ENCODE measurements around the gene CEP170.

CEP170 gene

GRCh38 chr1:243269461-243269801 is 14.3 kb upstream of the CEP170 start:
- H3K4me2 ChIP-seq (ENCODE audit: low read length), result no peak overlapping the region
- TF ChIP-seq CTCF (IDR thresholded peaks at IDR 0.05), result no peak
- no peaks in the 10 kb centered on the region for H3K27me3 ChIP-seq (ENCODE audit: control insufficient read depth, insufficient read depth, low read length)
- no peak overlapping the region for H3K9ac ChIP-seq
- H3K4me3 ChIP-seq (ENCODE audit: low read depth, low read length), result no peak overlapping the region
- no peaks in the 10 kb centered on the region for H3K9me3 ChIP-seq (ENCODE audit: control insufficient read depth, low read length)
- no peaks in the 10 kb centered on the region for H3K4me1 ChIP-seq
- H3K27ac ChIP-seq, result no peak overlapping the region
- H3K36me3 ChIP-seq (ENCODE audit: control insufficient read depth, insufficient read depth, low read length), result no peaks in the 10 kb centered on the region
- no peak overlapping the region for H2AFZ ChIP-seq
- H3K79me2 ChIP-seq, result no peaks in the 10 kb centered on the region

- H3K36me3 ChIP-seq (ENCODE audit: control insufficient read depth, insufficient read depth, low read length), result no peaks in the 10 kb centered on the region
- H3K4me1 ChIP-seq, result no peaks in the 10 kb centered on the region
- no peak for TF ChIP-seq CTCF (IDR thresholded peaks at IDR 0.05)
- no peak overlapping the region for H3K9ac ChIP-seq
- no peak overlapping the region for H2AFZ ChIP-seq
- peaks cover 1% of the 10 kb centered on the region for H3K79me2 ChIP-seq
- no peak overlapping the region for H3K27ac ChIP-seq
- H3K4me2 ChIP-seq (ENCODE audit: low read length), result no peak overlapping the region
- no peak overlapping the region for H3K4me3 ChIP-seq (ENCODE audit: low read depth, low read length)
- H3K27me3 ChIP-seq (ENCODE audit: control insufficient read depth, insufficient read depth, low read length), result no peaks in the 10 kb centered on the region
- H3K9me3 ChIP-seq (ENCODE audit: control insufficient read depth, low read length), result no peaks in the 10 kb centered on the region
Observed at GRCh38 chr1:243268751-243269460, 13.8 kb upstream of the CEP170 start.

DNA sequence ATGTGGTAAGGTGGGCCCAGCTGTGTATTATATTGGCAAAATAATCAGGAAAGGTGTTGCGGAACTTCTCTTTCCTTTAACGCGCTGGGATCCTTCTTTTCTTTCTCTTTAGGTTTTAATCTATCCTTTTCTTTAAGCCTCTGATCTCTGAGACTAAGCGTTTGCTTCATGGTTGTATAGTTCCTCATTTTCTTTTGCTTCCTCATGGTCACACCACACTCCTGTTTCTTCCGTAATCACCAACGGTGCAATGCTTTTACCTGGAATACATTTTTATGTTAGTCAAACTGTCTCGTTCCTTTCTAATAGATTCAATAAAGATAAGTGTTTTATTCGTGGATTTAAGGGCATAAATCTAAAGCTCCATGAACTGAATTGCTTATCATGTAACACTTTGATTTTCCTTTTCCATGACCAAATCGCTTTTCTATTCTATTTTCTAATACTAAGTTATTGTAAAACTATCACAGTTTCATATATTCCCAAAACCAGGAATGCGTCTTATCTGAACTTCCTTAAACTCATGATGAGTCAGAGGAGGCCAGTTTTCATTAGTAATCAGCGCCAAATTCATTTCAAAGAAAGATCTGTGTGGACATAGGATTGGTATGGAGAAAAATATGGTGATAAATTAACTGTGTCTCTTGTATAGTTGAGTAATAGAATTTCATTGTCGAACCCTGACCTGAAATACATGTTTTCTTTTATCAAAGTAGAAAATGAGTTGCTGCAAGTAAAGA is 13.0 kb upstream of the CEP170 start:
- no peaks in the 10 kb centered on the region for H3K36me3 ChIP-seq (ENCODE audit: control insufficient read depth, insufficient read depth, low read length)
- H3K27me3 ChIP-seq (ENCODE audit: control insufficient read depth, insufficient read depth, low read length), result no peaks in the 10 kb centered on the region
- H3K4me3 ChIP-seq (ENCODE audit: low read depth, low read length), result no peak overlapping the region
- no peak overlapping the region for H3K27ac ChIP-seq
- no peaks in the 10 kb centered on the region for H3K9me3 ChIP-seq (ENCODE audit: control insufficient read depth, low read length)
- no peaks in the 10 kb centered on the region for H3K4me1 ChIP-seq
- TF ChIP-seq CTCF (IDR thresholded peaks at IDR 0.05), result no peak
- no peak overlapping the region for H3K9ac ChIP-seq
- H3K4me2 ChIP-seq (ENCODE audit: low read length), result no peak overlapping the region
- H2AFZ ChIP-seq, result no peak overlapping the region
- peaks cover 3% of the 10 kb centered on the region for H3K79me2 ChIP-seq

DNA sequence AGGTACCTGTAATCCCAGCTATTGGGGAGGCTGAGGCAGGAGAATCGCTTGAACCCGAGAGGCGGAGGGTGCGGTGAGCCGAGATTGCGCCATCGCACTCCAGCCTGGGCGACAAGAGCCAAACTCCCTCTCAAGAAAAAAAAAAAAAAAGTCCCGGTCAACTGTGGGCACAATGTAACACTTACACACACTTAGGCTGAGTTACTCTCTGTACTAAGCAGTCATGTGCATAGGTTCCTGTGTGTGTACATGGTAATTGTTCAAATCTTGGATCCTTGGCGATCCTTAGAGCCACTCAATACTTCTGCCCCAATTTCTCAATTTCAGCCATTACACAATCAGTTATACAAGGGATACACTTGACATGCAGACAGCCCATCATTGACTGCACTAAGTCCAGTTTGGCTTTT is 12.4 kb upstream of the CEP170 start:
- no peak for TF ChIP-seq CTCF (IDR thresholded peaks at IDR 0.05)
- Histone ChIP-seq H2AFZ (no peak overlapping the region), H3K79me2 (peaks cover 6% of the 10 kb centered on the region), H3K27ac (no peak overlapping the region), H3K4me3 (ENCODE audit: low read depth, low read length) (no peak overlapping the region), H3K9ac (no peak overlapping the region), H3K9me3 (ENCODE audit: control insufficient read depth, low read length) (no peaks in the 10 kb centered on the region), H3K36me3 (ENCODE audit: control insufficient read depth, insufficient read depth, low read length) (no peaks in the 10 kb centered on the region), H3K4me1 (no peaks in the 10 kb centered on the region), H3K27me3 (ENCODE audit: control insufficient read depth, insufficient read depth, low read length) (no peaks in the 10 kb centered on the region), H3K4me2 (ENCODE audit: low read length) (no peak overlapping the region)
